GM23338 (cell line): ENCODE measurements around the gene SEMA6B. TPM values are rescaled to one million over a fixed set of nuclear protein-coding genes. Genes with fewer than 3 reads are reported as not detected.

ENCODE experiments used
- ATAC-seq: fragments of 200-7000 bp; cut with Tn5 transposase; 3 replicates; pipeline ENCODE4 v1.9.1; 2020
- DNase-seq: peaks from one replicate; pipeline ENCODE4 v3.0.0-alpha.2; 2015; ENCODE audit warnings: low spot score
- H2AFZ ChIP-seq: fragments of 200-600 bp; sonication (generic); 2 replicates; pipeline ENCODE4 v1.8.0; 2016; ENCODE audit warnings: antibody characterized with exemption, mild to moderate bottlenecking, moderate library complexity
- H3F3A ChIP-seq: fragments of 200-600 bp; sonication (generic); replicated peaks from 2 replicates; pipeline ENCODE4 v1.8.0; 2017; ENCODE audit warnings: antibody characterized with exemption, mixed run types, low read depth
- H3K27ac ChIP-seq: fragments of 200-600 bp; sonication (generic); 2 replicates; pipeline ENCODE4 v1.6.1; 2016; ENCODE audit warnings: low read depth
- H3K27me3 ChIP-seq: fragments of 200-600 bp; sonication (generic); 2 replicates; pipeline ENCODE4 v1.8.0; 2016; ENCODE audit warnings: mild to moderate bottlenecking, mixed run types, moderate library complexity; ENCODE audit not compliant: insufficient read depth
- H3K36me3 ChIP-seq: fragments of 200-600 bp; sonication (generic); 2 replicates; pipeline ENCODE4 v1.8.0; 2016; ENCODE audit warnings: mild to moderate bottlenecking; ENCODE audit not compliant: insufficient read depth
- H3K4me1 ChIP-seq: fragments of 200-600 bp; sonication (generic); 2 replicates; pipeline ENCODE4 v1.8.0; 2016; ENCODE audit warnings: mild to moderate bottlenecking, moderate library complexity; ENCODE audit not compliant: insufficient read depth
- H3K4me2 ChIP-seq: fragments of 200-600 bp; sonication (generic); 2 replicates; pipeline ENCODE4 v1.7.1; 2017; ENCODE audit warnings: mixed run types
- H3K4me3 ChIP-seq: fragments of 200-600 bp; sonication (generic); 2 replicates; pipeline ENCODE4 v1.6.1; 2016; ENCODE audit warnings: mixed run types
- H3K79me2 ChIP-seq: fragments of 200-600 bp; sonication (generic); replicated peaks from 2 replicates; pipeline ENCODE4 v1.8.0; 2017; ENCODE audit warnings: mild to moderate bottlenecking; ENCODE audit not compliant: insufficient read depth
- H3K9me2 ChIP-seq: fragments of 200-600 bp; sonication (generic); 2 replicates; pipeline ENCODE4 v1.8.0; 2017; ENCODE audit not compliant: insufficient read depth
- H4K20me1 ChIP-seq: fragments of 200-600 bp; sonication (generic); replicated peaks from 2 replicates; pipeline ENCODE4 v1.8.0; 2017; ENCODE audit warnings: mild to moderate bottlenecking; ENCODE audit not compliant: insufficient read depth
- H3K27ac Mint-ChIP-seq: 2 replicates; pipeline ENCODE4 v1.8.0; 2020; ENCODE audit warnings: inconsistent platforms, mild to moderate bottlenecking, moderate library complexity, mixed read lengths
- H3K27me3 Mint-ChIP-seq: 3 replicates; pipeline ENCODE4 v1.8.0; 2022; ENCODE audit warnings: low read depth, mild to moderate bottlenecking, moderate library complexity, mixed read lengths, inconsistent platforms; ENCODE audit not compliant: insufficient read depth, poor library complexity
- H3K36me3 Mint-ChIP-seq: 3 replicates; pipeline ENCODE4 v1.8.0; 2021; ENCODE audit warnings: low read depth, mild to moderate bottlenecking, inconsistent platforms, moderate library complexity, mixed read lengths
- H3K4me1 Mint-ChIP-seq: 3 replicates; pipeline ENCODE4 v1.8.0; 2020; ENCODE audit warnings: mild to moderate bottlenecking, inconsistent platforms, mixed read lengths
- H3K4me3 Mint-ChIP-seq: 3 replicates; pipeline ENCODE4 v1.8.0; 2021; ENCODE audit warnings: moderate library complexity, mild to moderate bottlenecking, inconsistent platforms, mixed read lengths
- H3K9me3 Mint-ChIP-seq: 3 replicates; pipeline ENCODE4 v1.8.0; 2020; ENCODE audit warnings: moderate library complexity, mild to moderate bottlenecking, inconsistent platforms, mixed read lengths
- CREB1 ChIP-seq: fragments of 250-450 bp; sonication (Bioruptor Pico); IDR thresholded peaks from 2 replicates; pipeline ENCODE4 v1.5.0; 2020; ENCODE audit warnings: low read depth, mild to moderate bottlenecking, moderate library complexity
- EZH2 ChIP-seq: fragments of 200-600 bp; sonication (generic); IDR thresholded peaks from one replicate; pipeline ENCODE4 v1.8.0; 2017; ENCODE audit warnings: antibody characterized with exemption, mild to moderate bottlenecking, low read depth; ENCODE audit not compliant: unreplicated experiment
- EZH2phosphoT487 ChIP-seq: fragments of 200-600 bp; sonication (generic); IDR thresholded peaks from one replicate; pipeline ENCODE4 v1.8.1; 2018; ENCODE audit warnings: antibody characterized with exemption; ENCODE audit not compliant: unreplicated experiment
- JUNB ChIP-seq: IDR thresholded peaks from one replicate; pipeline ENCODE4 v1.6.1; 2016; ENCODE audit warnings: antibody characterized with exemption; ENCODE audit not compliant: unreplicated experiment
- NANOG ChIP-seq: IDR thresholded peaks from 2 replicates; pipeline ENCODE4 v1.6.1; 2016; ENCODE audit warnings: antibody characterized with exemption, borderline replicate concordance
- POLR2AphosphoS5 ChIP-seq: IDR thresholded peaks from 2 replicates; pipeline ENCODE4 v1.6.1; 2016; ENCODE audit warnings: antibody characterized with exemption, low read depth
- STAT1 ChIP-seq: IDR thresholded peaks from one replicate; pipeline ENCODE4 v1.6.1; 2016; ENCODE audit warnings: antibody characterized with exemption; ENCODE audit not compliant: unreplicated experiment
- ZNF114 ChIP-seq: fragments of 250-450 bp; sonication (Bioruptor Pico); IDR thresholded peaks from 2 replicates; pipeline ENCODE4 v1.5.0; 2020; ENCODE audit warnings: mild to moderate bottlenecking, moderate library complexity
- ZNF331 ChIP-seq: fragments of 250-450 bp; sonication (Bioruptor Pico); IDR thresholded peaks from 2 replicates; pipeline ENCODE4 v1.5.0; 2020; ENCODE audit warnings: low read depth, mild to moderate bottlenecking, moderate library complexity
- ZNF462 ChIP-seq: fragments of 250-450 bp; sonication (Bioruptor Pico); IDR thresholded peaks from 2 replicates; pipeline ENCODE4 v1.5.0; 2020; ENCODE audit warnings: mild to moderate bottlenecking, moderate library complexity
- polyA plus RNA-seq: library from polyadenylated mRNA; unstranded; fragments of >200 nt; fragmentation: Nextera tagmentation; extraction: Ambion mirVana; gene quantifications from 2 replicates; pipeline ENCODE4 v1.2.1, GENCODE V29; 2016
- total RNA-seq: library from RNA; depleted of rRNA; stranded (reverse); fragments of >200 nt; shearing (Covaris generic); gene quantifications from 2 replicates; pipeline ENCODE4 v1.2.3, GENCODE V29; 2014

SEMA6B gene
- total and polyA plus RNA-seq, 2 experiments from 2014 or later, result 5.3 to 42.7 TPM

- no peak overlapping the region for H3K4me3 ChIP-seq
- Mint-ChIP-seq H3K9me3 (no peaks in the 10 kb centered on the region), H3K36me3 (no peaks in the 10 kb centered on the region), H3K27me3 (peaks cover 21% of the 10 kb centered on the region), H3K4me3 (no peak overlapping the region), H3K4me1 (peaks cover 17% of the 10 kb centered on the region), H3K27ac (no peak overlapping the region)
- H3K27me3 ChIP-seq, result peaks cover 28% of the 10 kb centered on the region
- H3K4me1 ChIP-seq, result 0 out of 2 replicates have a peak, but pooled peaks cover 4% of the 10 kb centered on the region
- H4K20me1 ChIP-seq, result no peaks in the 10 kb centered on the region
- no peaks in the 10 kb centered on the region for H3K9me2 ChIP-seq
- H3F3A ChIP-seq, result peaks cover 8% of the 10 kb centered on the region; the same call in 1 of the 2 replicates
- H3K4me2 ChIP-seq, result no peak overlapping the region
- H3K27ac ChIP-seq, result no peak overlapping the region
- peak overlapping the region; percentile 38 for H2AFZ ChIP-seq
- H3K79me2 ChIP-seq, result no peaks in the 10 kb centered on the region
- ATAC-seq (no peak), DNase-seq (no peak)
- H3K36me3 ChIP-seq, result no peaks in the 10 kb centered on the region
- TF ChIP-seq CREB1 (CRISPR knock-in tag) (no peak), ZNF331 (no peak), ZNF462 (CRISPR knock-in tag) (no peak), JUNB (no peak), ZNF114 (CRISPR knock-in tag) (no peak), POLR2AphosphoS5 (no peak), EZH2phosphoT487 (no peak), STAT1 (no peak), NANOG (no peak), EZH2 (no peak)
Observed at GRCh38 chr19:4594201-4594600, 34.7 kb upstream of the SEMA6B start.
